GM19468 (cell line): ENCODE measurements around the gene TCF4.

Experiments used
- ATAC-seq: cut with Tn5 transposase; IDR thresholded peaks from one replicate; pipeline ENCODE4 v1.9.1; 2021; ENCODE audit warnings: mild to moderate bottlenecking, moderate library complexity, moderate number of reproducible peaks; ENCODE audit not compliant: unreplicated experiment; ENCODE audit errors: extremely low read depth

Gene TCF4

GRCh38 chr18:55420665-55421307 lies 167.2 kb downstream of the TCF4 start:
- ATAC-seq = peak; percentile 44

- ATAC-seq = no peak
Measured at GRCh38 chr18:55419947-55420664, 167.9 kb downstream of the TCF4 start.

GRCh38 chr18:55419132-55419946 lies 168.7 kb downstream of the TCF4 start:
- no peak for ATAC-seq

- no peak for ATAC-seq
Measured at GRCh38 chr18:55418439-55418838, 169.6 kb downstream of the TCF4 start.

GRCh38 chr18:55416791-55417190 lies 171.2 kb downstream of the TCF4 start:
- ATAC-seq = no peak

- no peak for ATAC-seq
Measured at GRCh38 chr18:55415258-55415871, 172.6 kb downstream of the TCF4 start.

- no peak for ATAC-seq
Measured at GRCh38 chr18:55414475-55414874, 173.5 kb downstream of the TCF4 start.

GRCh38 chr18:55413474-55413873 lies 174.5 kb downstream of the TCF4 start:
- ATAC-seq = no peak

GRCh38 chr18:55407774-55408535 lies 180.0 kb downstream of the TCF4 start:
- no peak for ATAC-seq

- no peak for ATAC-seq
Measured at GRCh38 chr18:55407191-55407590, 180.8 kb downstream of the TCF4 start.

- no peak for ATAC-seq
Measured at GRCh38 chr18:55406451-55406991, 181.5 kb downstream of the TCF4 start.

- no peak for ATAC-seq
Measured at GRCh38 chr18:55405893-55406406, 182.0 kb downstream of the TCF4 start.

GRCh38 chr18:55405475-55405874 lies 182.5 kb downstream of the TCF4 start:
- no peak for ATAC-seq

GRCh38 chr18:55404832-55405465 lies 183.0 kb downstream of the TCF4 start:
- no peak for ATAC-seq

- ATAC-seq = no peak
Measured at GRCh38 chr18:55404136-55404830, 183.7 kb downstream of the TCF4 start.

GRCh38 chr18:55403421-55403949 lies 184.5 kb downstream of the TCF4 start:
- no peak for ATAC-seq

- no peak for ATAC-seq
Measured at GRCh38 chr18:55402731-55403405, 185.1 kb downstream of the TCF4 start.
